MM.1S (cell line): ENCODE results near the gene TTC19.

Source experiments
- DNase-seq: peaks from one replicate; pipeline ENCODE4 v3.0.0-alpha.2; 2015
- H2AFZ ChIP-seq: fragments of 300-600 bp; sonication (generic); 2 replicates; pipeline ENCODE4 v1.6.0; 2016; ENCODE audit warnings: antibody characterized with exemption, low read length
- H3F3A ChIP-seq: fragments of 300-600 bp; sonication (generic); 2 replicates; pipeline ENCODE4 v1.6.1; 2016; ENCODE audit warnings: mild to moderate bottlenecking, antibody characterized with exemption, low read length, moderate library complexity, mixed read lengths; ENCODE audit not compliant: insufficient read depth
- H3K27ac ChIP-seq: fragments of 300-600 bp; sonication (generic); 2 replicates; pipeline ENCODE4 v1.5.1; 2016; ENCODE audit warnings: mild to moderate bottlenecking, low read length
- H3K27me3 ChIP-seq: fragments of 300-600 bp; sonication (generic); replicated peaks from 2 replicates; pipeline ENCODE4 v1.6.0; 2016; ENCODE audit warnings: low read length; ENCODE audit not compliant: insufficient read depth
- H3K36me3 ChIP-seq: fragments of 300-600 bp; sonication (generic); replicated peaks from 2 replicates; pipeline ENCODE4 v1.6.1; 2016; ENCODE audit warnings: mild to moderate bottlenecking, low read length, mixed read lengths; ENCODE audit not compliant: insufficient read depth
- H3K4me1 ChIP-seq: fragments of 300-600 bp; sonication (generic); 2 replicates; pipeline ENCODE4 v1.6.1; 2016; ENCODE audit warnings: low read length, mixed read lengths
- H3K4me2 ChIP-seq: fragments of 300-600 bp; sonication (generic); 2 replicates; pipeline ENCODE4 v1.6.0; 2016; ENCODE audit warnings: low read depth, low read length
- H3K4me3 ChIP-seq: fragments of 300-600 bp; sonication (generic); 2 replicates; pipeline ENCODE4 v1.5.1; 2016; ENCODE audit warnings: low read length, mixed read lengths
- H3K79me2 ChIP-seq: fragments of 300-600 bp; sonication (generic); 2 replicates; pipeline ENCODE4 v1.6.1; 2016; ENCODE audit warnings: mixed run types, low read length, mixed read lengths
- H3K9ac ChIP-seq: fragments of 300-600 bp; sonication (generic); 2 replicates; pipeline ENCODE4 v1.6.1; 2016; ENCODE audit warnings: low read length, mixed read lengths
- H3K9me2 ChIP-seq: fragments of 300-600 bp; sonication (generic); replicated peaks from 2 replicates; pipeline ENCODE4 v1.6.1; 2016; ENCODE audit warnings: mild to moderate bottlenecking, low read length, mixed read lengths; ENCODE audit not compliant: insufficient read depth
- H3K9me3 ChIP-seq: fragments of 300-600 bp; sonication (generic); replicated peaks from 2 replicates; pipeline ENCODE4 v1.6.1; 2016; ENCODE audit warnings: mild to moderate bottlenecking, low read length, mixed read lengths; ENCODE audit not compliant: insufficient read depth
- H4K20me1 ChIP-seq: fragments of 300-600 bp; sonication (generic); 2 replicates; pipeline ENCODE4 v1.6.1; 2016; ENCODE audit warnings: mild to moderate bottlenecking, low read length, moderate library complexity, mixed read lengths; ENCODE audit not compliant: insufficient read depth
- EZH2 ChIP-seq: fragments of 300-600 bp; sonication (generic); optimal IDR thresholded peaks from 2 replicates; pipeline ENCODE3; 2017; ENCODE audit warnings: low read depth, mild to moderate bottlenecking, antibody characterized with exemption, low read length, mixed read lengths
- EZH2phosphoT487 ChIP-seq: fragments of 300-600 bp; sonication (generic); IDR thresholded peaks from 2 replicates; pipeline ENCODE4 v1.6.1; 2018; ENCODE audit warnings: antibody characterized with exemption, low read length
- TF ChIP-seq, protein P1 (sequence below): fragments of 300-600 bp; sonication (generic); IDR thresholded peaks from 2 replicates; pipeline ENCODE4 v1.5.1; 2016; ENCODE audit warnings: antibody characterized with exemption, low read length, mixed read lengths

Gene TTC19

DNA sequence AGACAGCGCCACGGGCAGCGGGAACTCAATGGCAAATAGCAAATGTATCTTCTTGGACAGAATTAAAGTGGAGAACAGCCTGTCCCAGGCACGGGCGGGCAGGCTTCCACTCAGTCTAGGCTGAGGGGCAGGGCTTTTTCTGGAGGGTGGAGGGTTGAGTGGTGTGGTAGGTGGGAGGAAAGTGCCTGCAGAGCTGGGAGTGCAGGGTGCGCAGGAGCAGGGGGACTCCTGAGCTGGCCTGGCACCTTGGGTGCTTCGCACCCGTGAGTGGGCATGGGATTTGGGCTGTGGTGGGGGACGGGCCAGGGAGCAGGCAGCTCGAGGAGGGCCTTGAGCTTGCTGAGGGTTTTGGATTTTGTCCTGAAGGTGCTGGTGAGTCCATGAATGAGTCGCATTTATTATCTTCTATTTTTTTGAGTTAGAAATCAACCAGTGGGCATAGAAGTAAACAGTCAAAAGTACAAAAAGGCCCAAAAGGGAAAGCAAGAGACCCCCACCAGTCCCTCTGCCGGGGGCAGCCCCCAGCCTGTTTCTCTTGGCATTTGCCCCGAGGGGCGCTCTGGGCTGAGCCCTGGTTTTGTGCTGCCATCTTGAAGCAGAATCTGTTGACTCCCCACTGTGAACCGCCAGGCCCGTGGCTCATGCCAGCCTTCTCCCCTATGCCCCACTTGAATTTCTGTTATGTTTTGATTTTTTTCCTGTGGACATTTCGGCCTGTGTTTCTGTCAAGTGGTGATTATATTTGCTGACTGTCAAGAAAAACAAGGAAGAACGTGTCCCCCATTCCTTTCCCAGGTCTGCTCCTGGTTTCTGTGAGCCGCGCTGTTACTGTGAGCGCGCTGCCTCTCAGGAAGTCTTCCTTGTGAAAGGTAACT, 46.5 kb upstream of the TTC19 start:
- Histone ChIP-seq H3F3A (no peaks in the 10 kb centered on the region), H2AFZ (no peak overlapping the region), H3K27me3 (no peaks in the 10 kb centered on the region), H3K79me2 (no peaks in the 10 kb centered on the region), H3K36me3 (no peaks in the 10 kb centered on the region), H3K9me2 (no peaks in the 10 kb centered on the region), H3K4me3 (no peak overlapping the region), H3K27ac (no peak overlapping the region), H3K9ac (no peak overlapping the region), H3K9me3 (no peaks in the 10 kb centered on the region), H3K4me2 (no peak overlapping the region), H3K4me1 (no peaks in the 10 kb centered on the region), H4K20me1 (no peaks in the 10 kb centered on the region)
- no peak for DNase-seq
- no peak for TF ChIP-seq EZH2

DNA sequence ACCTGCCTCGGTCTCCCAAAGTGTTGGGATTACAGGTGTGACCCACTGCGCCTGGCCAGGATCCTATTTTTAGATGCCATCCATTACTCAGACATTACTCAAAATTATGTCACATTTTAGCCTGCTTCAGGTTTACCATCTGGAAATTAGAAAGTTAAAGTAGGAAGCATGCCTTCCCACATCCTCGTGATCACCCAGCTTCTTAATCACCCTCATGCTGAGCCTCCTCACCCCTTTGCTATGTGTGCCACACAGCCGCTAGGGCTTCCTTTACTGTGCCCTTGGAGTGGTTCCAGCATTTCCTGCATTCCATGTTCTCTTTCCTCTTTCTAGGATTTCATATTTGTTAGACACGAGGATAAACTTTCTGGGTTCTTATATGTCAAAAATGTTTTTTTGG, 45.4 kb upstream of the TTC19 start:
- no peak for DNase-seq
- H3K9me3 ChIP-seq = no peaks in the 10 kb centered on the region
- no peaks in the 10 kb centered on the region for H3K36me3 ChIP-seq
- no peak overlapping the region for H3K4me2 ChIP-seq
- H3K27ac ChIP-seq = no peak overlapping the region
- H4K20me1 ChIP-seq = no peaks in the 10 kb centered on the region
- TF ChIP-seq, protein P1, sequence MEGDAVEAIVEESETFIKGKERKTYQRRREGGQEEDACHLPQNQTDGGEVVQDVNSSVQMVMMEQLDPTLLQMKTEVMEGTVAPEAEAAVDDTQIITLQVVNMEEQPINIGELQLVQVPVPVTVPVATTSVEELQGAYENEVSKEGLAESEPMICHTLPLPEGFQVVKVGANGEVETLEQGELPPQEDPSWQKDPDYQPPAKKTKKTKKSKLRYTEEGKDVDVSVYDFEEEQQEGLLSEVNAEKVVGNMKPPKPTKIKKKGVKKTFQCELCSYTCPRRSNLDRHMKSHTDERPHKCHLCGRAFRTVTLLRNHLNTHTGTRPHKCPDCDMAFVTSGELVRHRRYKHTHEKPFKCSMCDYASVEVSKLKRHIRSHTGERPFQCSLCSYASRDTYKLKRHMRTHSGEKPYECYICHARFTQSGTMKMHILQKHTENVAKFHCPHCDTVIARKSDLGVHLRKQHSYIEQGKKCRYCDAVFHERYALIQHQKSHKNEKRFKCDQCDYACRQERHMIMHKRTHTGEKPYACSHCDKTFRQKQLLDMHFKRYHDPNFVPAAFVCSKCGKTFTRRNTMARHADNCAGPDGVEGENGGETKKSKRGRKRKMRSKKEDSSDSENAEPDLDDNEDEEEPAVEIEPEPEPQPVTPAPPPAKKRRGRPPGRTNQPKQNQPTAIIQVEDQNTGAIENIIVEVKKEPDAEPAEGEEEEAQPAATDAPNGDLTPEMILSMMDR = no peak
- no peak for TF ChIP-seq EZH2phosphoT487
- no peaks in the 10 kb centered on the region for H3K9me2 ChIP-seq
- H3K27me3 ChIP-seq = no peaks in the 10 kb centered on the region
- no peak overlapping the region for H3K9ac ChIP-seq
- no peak overlapping the region for H2AFZ ChIP-seq
- peaks cover 9% of the 10 kb centered on the region for H3K4me1 ChIP-seq
- H3F3A ChIP-seq = peaks cover 7% of the 10 kb centered on the region; the same call in 1 of the 2 replicates
- H3K79me2 ChIP-seq = no peaks in the 10 kb centered on the region
- no peak overlapping the region for H3K4me3 ChIP-seq

DNA sequence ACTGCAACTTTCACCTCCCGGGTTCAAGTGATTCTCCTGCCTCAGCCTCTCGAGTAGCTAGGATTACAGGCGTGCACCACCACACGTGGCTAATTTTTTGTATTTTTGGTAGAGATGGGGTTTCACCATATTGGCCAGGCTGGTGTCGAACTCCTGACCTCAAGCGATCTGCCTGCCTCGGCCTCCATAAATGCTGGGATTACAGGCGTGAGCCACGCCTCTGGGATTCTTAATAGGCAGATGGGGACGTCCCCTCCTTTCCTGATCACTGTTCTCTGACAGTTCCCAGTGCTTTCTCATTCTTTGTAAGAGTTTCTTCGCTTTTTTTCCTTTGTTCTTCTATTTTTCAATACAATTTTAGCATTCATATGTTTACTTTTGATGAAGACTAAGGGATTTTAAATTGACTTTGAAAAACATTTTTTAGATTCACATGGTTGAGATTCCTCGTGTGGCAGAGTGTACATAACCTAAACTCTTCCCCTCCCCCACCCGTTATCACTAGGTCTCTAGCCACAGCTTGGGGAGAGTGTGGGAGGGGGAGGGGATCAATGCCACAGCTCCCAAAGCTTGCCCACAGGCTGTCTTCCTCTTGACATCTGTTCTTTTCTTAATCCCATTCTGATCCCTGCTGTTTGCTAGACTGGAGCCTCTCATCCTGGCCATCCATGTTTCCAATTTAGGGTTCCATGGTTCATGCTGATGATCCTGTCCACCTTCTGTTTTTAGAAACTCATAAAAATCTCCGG, 43.7 kb upstream of the TTC19 start:
- Histone ChIP-seq H3K4me1 (peaks cover 13% of the 10 kb centered on the region), H3K27ac (no peak overlapping the region), H3K27me3 (no peaks in the 10 kb centered on the region), H3K9me2 (no peaks in the 10 kb centered on the region), H3K36me3 (no peaks in the 10 kb centered on the region), H3K4me2 (no peak overlapping the region), H3K9ac (no peak overlapping the region), H4K20me1 (no peaks in the 10 kb centered on the region), H3K4me3 (no peak overlapping the region), H3K9me3 (no peaks in the 10 kb centered on the region), H3F3A (peaks cover 12% of the 10 kb centered on the region; the same call in 1 of the 2 replicates), H2AFZ (no peak overlapping the region), H3K79me2 (no peaks in the 10 kb centered on the region)
- DNase-seq = no peak
- TF ChIP-seq, protein P1 = no peak
- TF ChIP-seq EZH2 (no peak), EZH2phosphoT487 (no peak)

DNA sequence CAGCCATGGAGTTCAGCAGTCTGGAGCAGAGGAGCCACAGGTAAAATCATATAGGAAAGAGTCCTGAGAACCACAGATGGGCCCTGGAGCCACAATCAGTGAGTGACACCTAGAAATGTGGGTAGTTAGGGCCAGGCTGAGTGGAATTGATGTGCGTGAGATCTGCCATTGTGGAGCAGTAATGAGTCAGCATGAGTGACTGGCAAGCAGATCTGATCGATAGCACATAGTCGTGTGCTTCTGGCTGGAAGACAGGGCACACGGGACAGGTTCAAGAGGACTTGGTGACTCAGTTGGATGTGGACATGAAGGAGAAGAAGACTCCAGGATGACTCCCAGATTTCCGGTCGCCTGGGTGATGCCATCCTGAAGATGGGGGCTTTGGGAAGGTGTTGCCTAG, 42.4 kb upstream of the TTC19 start:
- Histone ChIP-seq H3K27me3 (no peaks in the 10 kb centered on the region), H3K27ac (no peak overlapping the region), H3K9ac (no peak overlapping the region), H2AFZ (no peak overlapping the region), H3K9me2 (no peaks in the 10 kb centered on the region), H3K4me1 (peaks cover 13% of the 10 kb centered on the region), H4K20me1 (no peaks in the 10 kb centered on the region), H3K4me3 (no peak overlapping the region), H3K4me2 (no peak overlapping the region), H3K79me2 (no peaks in the 10 kb centered on the region), H3K9me3 (no peaks in the 10 kb centered on the region), H3K36me3 (no peaks in the 10 kb centered on the region), H3F3A (peaks cover 12% of the 10 kb centered on the region; the same call in 1 of the 2 replicates)
- DNase-seq = no peak
- no peak for TF ChIP-seq EZH2phosphoT487
- no peak for TF ChIP-seq EZH2
- TF ChIP-seq, protein P1 = no peak
